ENCODE measurements around the gene ARHGEF40.

Gene ARHGEF40

DNA sequence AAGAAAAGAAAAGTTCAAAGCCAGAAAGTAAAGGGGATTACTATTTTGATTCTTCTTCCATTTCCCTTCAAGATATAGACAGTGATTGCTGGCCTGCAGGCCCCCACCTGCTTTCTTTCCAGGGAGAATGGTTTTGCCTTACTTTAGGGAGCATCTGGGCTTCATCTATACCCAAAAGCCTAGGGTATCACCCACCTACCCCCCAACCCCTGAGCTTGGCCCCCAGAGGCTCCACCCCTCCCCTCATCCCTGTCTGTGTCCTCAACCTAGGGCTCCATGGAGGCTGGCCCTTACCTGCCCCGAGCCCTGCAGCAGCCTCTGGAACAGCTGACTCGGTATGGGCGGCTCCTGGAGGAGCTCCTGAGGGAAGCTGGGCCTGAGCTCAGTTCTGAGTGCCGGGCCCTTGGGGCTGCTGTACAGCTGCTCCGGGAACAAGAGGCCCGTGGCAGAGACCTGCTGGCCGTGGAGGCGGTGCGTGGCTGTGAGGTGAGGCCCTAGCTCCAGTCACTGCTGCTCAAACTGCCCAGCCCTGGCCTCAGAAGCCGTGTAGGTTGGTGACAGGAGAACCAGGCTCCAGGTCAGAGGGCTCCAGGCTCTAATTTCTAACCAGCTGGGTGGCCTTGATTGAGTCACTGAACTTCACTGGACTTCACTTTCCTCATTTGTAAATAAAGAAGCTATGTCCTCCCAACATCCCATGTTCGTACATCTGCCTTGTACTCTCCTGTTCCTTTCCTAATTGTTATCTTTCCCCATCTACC, 13.6 kb downstream of the ARHGEF40 start:
- DNase-seq (ENCODE audit: low read depth), result no peak

DNA sequence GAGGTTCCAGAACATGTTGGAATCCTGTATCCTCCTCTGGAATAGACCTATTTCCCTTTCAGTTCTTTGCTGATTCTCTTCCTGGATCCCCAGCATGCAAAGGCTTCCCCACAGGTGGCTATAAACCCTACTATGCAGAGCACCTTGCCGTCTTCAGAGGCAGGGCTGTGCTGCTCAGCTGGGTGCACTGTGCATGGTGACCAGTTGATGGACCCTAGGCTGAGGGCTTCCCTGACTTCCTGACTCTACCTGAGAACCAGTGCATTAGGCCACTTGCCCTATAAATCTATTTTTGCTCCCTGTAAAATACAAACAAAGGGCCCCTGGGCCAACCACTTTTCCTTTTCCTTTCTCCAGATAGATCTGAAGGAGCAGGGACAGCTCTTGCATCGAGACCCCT, 14.3 kb downstream of the ARHGEF40 start:
- DNase-seq (ENCODE audit: low read depth), result no peak

DNA sequence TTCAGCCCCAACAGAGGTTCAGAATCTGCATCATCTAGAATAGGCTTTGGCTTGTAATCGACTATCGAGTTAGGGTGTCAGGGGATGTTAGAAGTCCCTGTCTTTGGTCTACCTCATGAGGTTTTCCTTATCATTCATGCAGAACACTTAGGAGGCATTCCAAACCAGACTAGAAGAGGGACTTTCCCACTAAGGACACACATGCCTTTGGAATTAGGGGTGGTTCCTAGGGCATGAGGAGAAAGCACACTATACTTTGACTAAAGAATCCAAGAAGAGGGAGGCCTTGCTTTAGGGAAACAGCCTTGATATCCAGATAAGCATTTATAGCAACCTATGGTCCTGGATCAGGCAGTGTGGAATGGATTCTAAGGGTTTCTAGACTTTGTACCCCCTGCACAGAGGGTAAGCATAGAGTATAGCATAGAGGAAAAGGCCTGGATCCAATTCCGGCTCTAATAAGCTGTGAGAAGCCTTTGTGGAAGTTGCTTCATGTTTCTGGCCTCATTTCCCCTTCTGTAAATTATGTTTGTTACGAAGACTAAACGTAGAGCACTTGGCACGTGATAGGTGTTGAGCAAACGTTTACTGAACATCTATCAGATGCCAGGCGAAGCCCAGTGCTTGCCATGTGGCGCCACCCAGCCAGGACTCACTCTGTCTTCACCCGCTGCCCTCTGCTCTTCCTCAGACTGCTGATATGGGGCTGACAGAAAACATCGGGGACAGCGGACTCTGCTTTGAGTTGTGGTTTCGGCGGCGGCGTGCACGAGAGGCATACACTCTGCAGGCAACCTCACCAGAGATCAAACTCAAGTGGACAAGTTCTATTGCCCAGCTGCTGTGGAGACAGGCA, 15.1 kb downstream of the ARHGEF40 start:
- DNase-seq (ENCODE audit: low read depth), result no peak

DNA sequence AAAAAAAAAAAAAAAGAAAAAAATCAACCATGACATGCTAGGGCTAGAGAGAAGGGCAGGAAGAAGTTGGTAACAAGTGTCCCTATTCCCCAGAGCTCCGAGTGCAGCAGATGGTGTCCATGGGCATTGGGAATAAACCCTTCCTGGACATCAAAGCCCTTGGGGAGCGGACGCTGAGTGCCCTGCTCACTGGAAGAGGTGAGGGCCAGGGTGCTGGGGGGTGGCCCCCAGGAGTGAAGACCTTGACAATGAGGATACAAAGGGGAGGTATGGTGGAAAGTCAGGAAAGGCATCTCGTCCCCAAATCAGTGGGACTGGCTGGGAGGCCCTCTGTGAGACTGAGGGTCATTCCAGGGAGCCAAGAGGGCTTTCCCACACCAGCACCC, 16.8 kb downstream of the ARHGEF40 start:
- no peak for DNase-seq (ENCODE audit: low read depth)

DNA sequence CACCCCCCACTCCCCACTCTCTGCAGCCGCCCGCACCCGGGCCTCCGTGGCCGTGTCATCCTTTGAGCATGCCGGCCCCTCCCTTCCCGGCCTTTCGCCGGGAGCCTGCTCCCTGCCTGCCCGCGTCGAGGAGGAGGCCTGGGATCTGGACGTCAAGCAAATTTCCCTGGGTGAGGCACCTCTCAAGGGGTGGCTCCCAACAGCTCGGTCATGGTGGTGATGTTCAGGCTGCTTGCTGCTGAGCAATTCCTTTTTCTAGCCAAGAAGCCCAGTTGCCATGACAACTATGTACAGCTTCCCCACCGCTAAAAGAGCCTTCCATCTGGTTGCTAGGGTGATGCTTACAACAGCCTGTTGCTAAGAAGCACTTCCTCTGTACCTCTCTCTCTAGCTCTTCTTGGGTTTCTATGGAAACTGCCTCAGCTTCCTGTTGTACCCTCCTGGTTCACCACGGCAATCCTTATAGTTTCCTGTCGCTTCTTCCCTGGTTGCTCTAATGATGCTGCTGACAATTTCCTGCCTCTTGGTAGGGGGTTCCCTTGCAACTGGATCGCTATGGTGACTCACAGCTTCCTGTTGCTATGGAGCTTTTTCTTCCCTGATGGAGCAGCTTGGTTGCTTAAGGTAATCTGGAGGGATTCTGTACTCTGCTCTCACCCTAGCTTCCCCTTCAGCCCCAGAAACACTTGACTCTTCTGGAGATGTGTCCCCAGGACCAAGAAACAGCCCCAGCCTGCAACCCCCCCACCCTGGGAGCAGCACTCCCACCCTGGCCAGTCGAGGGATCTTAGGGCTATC, 17.4 kb downstream of the ARHGEF40 start:
- DNase-seq (ENCODE audit: low read depth), result peak; percentile 58

DNA sequence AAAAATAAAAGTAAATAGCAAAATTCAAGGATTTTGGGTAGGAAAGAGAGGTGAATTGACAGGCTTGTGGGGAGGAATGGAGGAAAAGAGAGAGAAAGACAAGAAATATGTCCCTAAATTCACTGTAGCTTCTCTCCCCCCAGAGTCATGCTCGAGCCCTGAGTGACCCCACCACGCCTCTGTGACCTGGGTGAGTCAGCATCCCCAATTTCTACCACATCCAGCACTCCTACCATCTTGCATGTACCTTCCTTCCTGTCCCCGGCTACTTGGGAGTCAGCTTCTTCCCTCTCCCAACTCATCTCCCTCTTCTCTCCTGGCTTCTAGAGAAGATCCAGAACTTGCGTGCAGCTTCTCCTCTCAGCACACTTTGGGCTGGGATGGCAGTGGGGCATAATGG, 18.6 kb downstream of the ARHGEF40 start:
- no peak for DNase-seq (ENCODE audit: low read depth)

DNA sequence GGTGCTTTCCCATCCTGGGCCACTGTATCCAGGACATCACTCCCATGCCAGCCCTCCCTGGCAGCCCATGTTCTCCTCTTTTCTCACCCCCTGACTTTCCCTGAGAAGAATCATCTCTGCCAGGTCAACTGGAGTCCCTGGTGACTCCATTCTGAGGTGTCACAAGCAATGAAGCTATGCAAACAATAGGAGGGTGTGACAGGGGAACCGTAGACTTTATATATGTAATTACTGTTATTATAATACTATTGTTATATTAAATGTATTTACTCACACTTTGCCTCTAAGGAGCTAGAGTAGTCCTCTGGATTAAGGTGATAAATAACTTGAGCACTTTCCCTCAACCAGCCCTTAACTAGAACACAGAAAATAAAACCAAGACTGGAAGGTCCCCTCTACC, 19.2 kb downstream of the ARHGEF40 start:
- DNase-seq (ENCODE audit: low read depth), result no peak

DNA sequence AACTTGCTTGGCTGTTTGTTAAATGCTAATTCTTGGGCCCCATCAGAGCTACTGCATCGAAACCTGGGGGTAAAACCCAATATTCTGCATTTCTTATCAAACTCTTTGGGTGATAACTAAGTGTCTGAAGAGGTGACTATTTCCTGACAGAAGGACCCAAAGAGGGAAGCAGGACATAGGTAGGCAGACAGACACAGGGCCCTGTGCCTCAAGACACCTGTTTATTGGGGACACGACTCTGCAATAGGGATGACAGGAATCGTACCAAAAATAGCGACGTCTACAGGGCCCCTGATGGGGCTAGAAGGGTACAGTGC, 19.7 kb downstream of the ARHGEF40 start:
- no peak for DNase-seq (ENCODE audit: low read depth)

DNA sequence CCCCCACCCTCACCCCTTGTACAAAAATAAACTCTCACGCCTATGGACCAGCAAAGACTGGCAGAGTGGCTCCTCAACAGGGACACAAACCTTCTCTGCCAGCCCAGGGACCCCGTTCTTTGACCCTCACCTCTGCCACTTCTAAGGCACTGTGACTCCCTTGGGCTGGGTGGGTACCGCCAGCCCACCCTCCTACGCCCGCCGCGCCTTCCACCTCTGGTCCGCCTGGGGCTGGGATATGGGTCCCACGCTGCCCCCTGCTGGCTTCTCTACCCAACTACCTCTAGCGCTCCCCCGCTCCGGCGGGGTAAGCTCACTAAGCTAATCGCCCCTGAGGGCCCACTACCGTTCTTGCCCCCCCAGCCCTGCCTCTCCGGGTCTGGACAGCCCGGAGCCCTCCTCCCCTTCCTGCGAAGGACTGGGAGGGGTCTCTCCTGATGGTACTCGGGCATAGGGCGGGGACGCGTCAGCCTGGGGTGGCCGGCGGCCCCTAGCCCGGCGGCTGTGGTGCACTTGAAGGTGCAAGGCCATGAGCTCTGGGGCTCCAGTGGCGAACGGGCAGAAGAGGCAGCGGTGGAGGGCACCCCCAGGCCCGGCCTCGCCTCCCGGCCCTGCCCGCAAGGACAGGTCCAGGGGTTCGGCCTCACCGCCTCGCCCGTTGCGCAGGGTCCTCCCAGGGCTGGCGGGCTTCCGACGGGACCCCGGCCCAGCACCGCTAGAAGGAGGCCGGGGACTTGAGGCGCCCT, 20.3 kb downstream of the ARHGEF40 start:
- DNase-seq (ENCODE audit: low read depth), result no peak

DNA sequence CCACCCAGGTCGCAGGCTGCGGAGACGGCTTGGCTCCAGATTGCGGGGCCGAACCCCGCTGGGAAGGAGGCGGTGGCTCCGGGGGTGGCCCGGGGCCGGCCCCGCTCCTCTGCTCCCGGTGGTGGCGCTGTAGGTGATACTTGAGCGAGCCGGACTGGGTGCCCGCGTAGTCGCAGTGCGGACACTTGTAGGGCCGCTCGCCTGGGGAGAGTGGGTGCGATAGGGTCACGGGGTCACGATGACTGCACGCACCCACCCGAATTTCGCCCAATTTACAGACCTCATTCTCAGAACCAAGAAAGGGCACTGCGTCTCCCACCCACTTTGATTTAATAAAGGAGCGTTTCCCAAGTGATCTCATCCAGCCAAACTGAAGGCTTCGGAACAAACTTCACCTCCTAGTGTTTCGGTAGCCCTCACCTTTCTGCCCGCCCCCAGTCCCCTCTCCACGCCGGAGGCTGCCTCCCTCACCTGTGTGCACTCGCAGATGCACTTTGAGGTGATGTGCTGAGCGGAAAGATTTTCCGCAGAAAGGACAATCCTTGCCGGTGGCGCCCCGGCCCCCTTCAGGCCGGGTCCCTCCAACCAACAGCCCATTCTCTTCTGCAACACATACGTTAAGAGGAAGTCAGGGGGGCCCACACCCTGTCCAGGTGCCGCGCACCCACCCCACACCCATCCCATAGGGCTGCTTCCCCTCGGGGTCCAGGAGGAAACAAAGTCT, 21.0 kb downstream of the ARHGEF40 start:
- no peak for DNase-seq (ENCODE audit: low read depth)

DNA sequence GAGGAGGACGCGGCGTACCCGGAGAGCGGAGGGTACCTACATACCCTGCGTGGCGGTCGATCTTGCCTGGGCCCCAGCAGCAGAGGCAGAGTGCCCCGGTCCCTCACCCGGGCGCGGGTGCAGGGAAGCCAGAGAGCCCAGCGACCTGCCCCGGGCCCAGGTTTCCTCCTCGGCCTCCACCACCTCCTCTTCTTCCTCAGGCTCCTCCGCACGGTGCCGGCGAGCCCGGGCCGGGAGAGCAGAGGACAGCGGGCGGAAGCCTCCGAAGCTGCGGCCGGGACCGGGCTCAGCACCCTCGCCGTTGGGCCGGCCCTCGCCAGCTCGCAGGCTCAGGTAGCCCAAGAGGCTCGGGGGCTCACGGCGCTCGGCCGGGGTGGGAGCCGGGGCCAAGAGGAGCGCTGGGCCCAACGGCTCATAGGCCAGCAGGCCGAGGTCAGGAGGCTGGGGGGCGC, 21.7 kb downstream of the ARHGEF40 start:
- DNase-seq (ENCODE audit: low read depth), result no peak

DNA sequence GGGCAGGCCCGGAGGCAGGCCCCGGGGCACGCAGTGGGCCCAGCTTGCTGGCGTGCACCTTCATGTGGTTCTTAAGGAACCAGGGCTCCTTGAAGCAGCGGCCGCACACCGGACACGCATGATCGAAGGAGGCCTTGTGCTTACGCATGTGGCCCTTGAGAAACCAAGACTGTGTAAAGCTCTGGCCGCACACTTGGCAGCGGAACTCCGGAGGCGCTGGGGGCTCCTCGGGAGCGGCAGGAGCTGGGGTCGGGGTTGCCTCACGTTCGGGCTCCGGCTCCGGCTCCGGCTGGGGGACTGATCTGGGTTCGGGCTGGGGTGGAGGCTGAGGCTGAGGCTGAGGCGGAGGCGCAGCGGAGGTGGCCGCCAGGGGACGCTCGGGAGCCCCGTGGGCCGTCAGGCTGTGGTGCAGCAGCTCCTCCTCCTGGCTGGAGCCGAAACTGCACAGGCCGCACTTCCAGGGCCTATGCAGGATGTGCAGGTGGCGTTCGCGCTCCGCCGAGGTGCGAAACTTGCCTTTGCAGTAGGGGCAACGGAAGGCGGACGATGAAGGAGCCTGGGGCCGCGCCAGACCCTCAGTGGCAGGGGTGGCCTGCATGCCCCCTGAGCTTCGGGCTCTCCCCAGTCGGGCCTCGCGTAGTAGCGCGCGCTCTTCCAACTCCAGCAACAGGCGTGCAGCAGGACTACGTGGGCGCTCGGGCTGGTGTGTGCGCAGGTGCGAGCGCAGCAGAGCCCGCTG, 22.3 kb downstream of the ARHGEF40 start:
- DNase-seq (ENCODE audit: low read depth), result peak; percentile 83

DNA sequence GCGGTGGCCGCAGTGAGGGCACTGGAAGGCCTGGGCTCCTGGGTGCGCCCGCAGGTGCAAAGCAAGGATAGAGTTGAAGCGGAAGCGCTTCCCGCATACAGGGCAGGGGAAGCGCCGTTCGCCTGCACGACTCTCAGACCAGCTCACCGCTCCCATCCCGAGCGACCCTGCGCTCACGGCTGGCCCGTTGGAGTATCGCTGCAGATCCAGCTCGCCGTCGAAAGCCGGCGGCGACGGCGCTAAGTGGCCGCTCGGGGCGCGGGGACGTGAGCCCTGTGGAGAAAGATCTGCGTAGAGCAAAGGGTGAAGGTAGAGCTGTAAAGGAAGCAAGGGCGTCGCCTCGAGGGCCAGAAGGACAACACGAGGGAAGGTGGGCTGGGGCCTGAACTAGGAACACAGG, 22.9 kb downstream of the ARHGEF40 start:
- no peak for DNase-seq (ENCODE audit: low read depth)

DNA sequence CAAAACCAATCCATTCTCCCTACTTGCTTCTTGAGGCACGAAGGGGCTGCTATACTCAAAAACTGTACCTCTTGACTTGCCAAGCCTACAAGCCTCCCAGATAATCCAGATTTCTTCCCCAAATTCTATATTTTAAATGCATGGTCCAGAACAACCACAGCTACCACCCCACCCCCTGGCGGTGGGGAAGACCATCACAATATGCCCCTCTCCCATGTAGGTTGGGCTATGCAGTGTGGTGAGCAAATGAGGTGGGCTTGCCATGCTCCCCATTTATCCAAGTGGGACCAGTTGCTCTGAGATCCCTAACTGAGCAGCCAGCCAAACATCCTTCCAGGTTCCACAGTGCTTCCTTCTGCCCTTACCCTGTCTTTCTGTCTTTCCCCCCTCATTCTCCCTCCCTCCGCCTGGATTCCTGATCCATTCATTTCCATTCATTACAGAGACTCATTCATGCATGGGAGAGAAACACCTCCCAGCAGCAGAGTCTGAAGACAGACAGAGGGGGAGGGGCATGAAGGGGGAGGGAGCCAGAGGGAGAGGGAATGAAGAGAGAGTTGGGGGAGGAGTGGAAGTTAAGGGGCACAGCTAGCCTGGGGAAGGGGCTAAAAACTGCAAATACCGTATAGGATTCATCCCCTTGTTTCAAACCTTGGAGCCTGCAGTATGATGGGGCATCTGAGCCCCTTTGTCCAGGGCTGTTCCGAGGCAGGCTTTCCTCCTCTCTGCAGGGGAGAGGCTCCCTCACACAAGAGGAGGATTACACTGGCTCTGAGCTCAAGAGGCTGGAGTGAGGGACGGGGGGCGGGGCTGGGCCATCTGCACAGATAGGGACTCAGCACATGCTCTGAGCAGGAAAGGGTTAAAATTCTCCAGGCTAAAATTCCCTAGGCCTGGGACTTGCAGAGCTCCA, 23.9 kb downstream of the ARHGEF40 start:
- no peak for DNase-seq (ENCODE audit: low read depth)

DNA sequence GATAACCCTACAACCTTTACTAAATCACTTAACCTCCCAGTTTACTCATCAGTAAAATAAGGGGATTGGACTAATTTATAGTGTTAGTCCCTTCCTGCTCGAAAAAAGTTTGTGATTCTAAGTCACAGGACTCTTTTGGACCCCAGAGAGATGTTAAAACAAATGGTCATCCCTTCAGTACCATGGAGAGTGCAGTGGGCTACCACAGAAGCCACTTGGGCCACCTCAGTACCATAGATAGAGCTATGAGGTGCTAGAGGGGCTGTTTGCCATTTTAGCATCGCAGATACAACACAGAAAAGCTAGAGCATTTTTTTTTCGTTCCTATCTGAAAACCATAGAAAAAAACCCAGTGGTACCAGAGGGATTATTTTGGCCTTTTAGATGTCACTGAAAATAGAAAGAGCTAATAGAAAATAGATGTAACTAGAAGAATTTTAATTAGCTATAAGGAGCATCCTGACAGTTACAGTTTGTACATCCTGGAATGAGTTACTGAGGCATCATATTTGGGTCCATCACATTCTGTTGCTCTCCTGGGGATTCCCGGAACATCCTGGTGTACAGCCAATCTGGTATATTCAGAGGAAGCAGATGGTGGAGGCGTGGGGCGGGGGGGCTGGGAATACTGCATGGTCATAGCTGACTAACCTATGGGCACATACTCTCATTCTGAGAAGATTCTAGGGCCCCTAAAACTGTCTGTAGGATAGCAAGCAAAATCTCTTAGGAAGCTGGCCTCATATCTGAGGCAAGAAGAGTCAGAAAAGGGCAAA, 25.5 kb downstream of the ARHGEF40 start:
- DNase-seq (ENCODE audit: low read depth), result no peak

DNA sequence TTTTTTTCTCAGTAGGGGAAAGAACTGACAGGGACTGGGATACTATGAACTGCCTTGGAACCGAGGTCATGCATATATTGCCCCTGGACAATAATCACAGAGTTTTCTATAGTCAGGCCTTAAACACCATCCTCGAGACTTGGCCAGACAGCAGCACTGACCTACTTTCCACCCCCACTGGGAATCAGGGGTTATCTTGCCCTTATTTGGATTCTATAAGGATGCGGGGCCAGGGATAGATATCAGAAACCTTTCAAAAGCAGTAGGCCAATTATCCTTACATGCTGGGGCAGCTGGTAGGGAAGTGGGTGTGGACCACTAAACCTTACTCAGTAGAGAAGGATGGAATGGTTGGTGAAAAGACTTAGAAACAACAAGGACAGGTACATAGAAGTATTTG, 26.3 kb downstream of the ARHGEF40 start:
- no peak for DNase-seq (ENCODE audit: low read depth)

DNA sequence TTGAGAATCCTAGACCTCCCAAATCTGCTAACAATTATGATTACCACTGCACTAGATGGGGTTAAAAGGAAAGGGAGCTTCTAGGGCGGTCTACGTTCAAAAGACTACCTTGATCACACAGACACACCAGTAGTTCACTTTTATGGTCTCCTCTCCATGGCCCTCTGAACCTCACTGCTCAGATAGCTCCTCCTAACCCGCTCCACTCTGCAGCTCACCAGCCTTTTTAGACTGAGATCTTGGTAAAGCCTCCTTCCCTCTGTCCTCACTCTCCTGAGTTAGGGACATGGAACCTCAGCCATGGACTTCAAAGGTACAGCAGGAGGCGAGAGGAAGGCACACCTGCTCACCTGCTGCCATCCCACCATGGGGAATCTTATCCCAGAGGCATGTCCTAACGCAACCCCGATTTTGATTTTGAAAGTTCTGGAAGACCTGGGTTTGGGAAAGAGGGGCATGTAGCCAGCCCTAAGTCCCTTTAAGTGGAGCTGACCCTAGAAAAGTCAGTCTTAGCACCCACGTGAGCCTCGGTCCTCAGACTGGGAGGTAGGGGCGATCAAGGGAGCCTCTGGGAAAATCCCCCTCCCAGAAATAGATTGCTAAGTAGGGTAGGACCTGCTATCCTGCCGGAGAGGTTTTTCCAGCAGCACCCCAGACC, 27.0 kb downstream of the ARHGEF40 start:
- no peak for DNase-seq (ENCODE audit: low read depth)

DNA sequence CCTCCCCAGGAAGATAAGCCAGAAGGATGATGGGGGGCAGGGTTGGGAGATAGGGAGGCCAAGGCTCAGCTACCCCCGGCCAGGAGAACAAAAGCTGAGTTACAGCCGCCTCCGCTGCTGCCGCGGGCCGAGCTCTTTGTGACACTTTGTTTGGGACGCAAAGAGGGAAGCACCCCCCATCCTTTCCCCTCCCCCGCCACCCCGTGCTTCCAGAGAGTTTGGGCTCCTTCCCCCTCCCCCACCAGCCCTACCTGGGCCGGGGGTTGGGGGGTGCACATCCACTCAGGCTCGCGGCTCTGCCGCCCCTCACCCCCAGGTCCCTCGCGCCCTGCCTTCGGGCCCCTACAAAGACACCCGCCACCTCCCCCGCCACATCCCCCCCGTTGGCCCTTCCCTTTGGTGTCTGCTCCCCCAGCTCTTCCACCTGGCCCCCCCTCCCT, 27.6 kb downstream of the ARHGEF40 start:
- no peak for DNase-seq (ENCODE audit: low read depth)
